K562 (cell line): ENCODE data around the gene GGPS1. TPM values are rescaled to one million over a fixed set of nuclear protein-coding genes. Genes with fewer than 3 reads are reported as not detected.

Experiments used
- ATAC-seq: fragments of 200-7000 bp; cut with Tn5 transposase; 3 replicates; pipeline ENCODE4 v1.9.1; 2020; ENCODE audit warnings: moderate library complexity
- BruUV-seq: library from RNA; stranded (reverse); fragments of 400-500 nt; replicated peaks from 2 replicates; lab custom pipeline; 2021; lab: Mats Ljungman, UMichigan
- CTCF ChIA-PET: fragments of 300-600 bp; formaldehyde crosslinking; extraction: SDS; loops from one replicate; lab custom pipeline; 2021; ENCODE audit warnings: low intra/inter-chr PET ratio; lab: Yijun Ruan, JAX
- POLR2A ChIA-PET: fragments of 300-600, 350-650 bp; sonication (Branson Sonifier 250); formaldehyde crosslinking; extraction: SDS; loops from one replicate; lab custom pipeline; 2021; ENCODE audit warnings: antibody characterized with exemption, inconsistent platforms; lab: Yijun Ruan, JAX
- DNase-seq, 4 experiments: peaks; one replicate each; pipeline versions ENCODE4 v3.0.0 to v3.0.0-alpha.2; 2011 to 2018; ENCODE audit warnings: low spot score in 3 of 4, mixed read lengths in 3 of 4; ENCODE audit errors: extremely low read depth in 1 of 4
- FAIRE-seq: peaks from 2 replicates; lab custom pipeline; 2011; peaks lifted over from hg19 to GRCh38; lab: Jason Lieb, UNC
- H2AFZ ChIP-seq: 2 replicates; pipeline ENCODE4 v1.6.0; 2011; ENCODE audit warnings: low read depth, low read length, control low read depth, inconsistent platforms
- H3K27ac ChIP-seq: fragments of 200-600 bp; 3 replicates; pipeline ENCODE4 v1.8.0; 2011; ENCODE audit warnings: low read depth, mild to moderate bottlenecking, control low read depth, inconsistent platforms, low read length, moderate library complexity, mixed read lengths; ENCODE audit errors: extremely low read depth
- H3K27me3 ChIP-seq, 2 experiments: fragments of 300-600 bp in 1 of 2; 2 replicates in 1 of 2; 3 replicates in 1 of 2; pipeline versions ENCODE4 v1.6.0 to v1.8.0; 2011; ENCODE audit warnings: inconsistent platforms in 2 of 2, low read length in 2 of 2, mild to moderate bottlenecking in 1 of 2, mixed read lengths in 1 of 2, moderate library complexity in 1 of 2; ENCODE audit not compliant: control insufficient read depth in 2 of 2, insufficient read depth in 2 of 2
- H3K36me3 ChIP-seq: fragments of 300-600 bp; 3 replicates; pipeline ENCODE4 v1.8.0; 2011; ENCODE audit warnings: mild to moderate bottlenecking, low read length, inconsistent platforms; ENCODE audit not compliant: control insufficient read depth, insufficient read depth
- H3K4me1 ChIP-seq, 2 experiments: fragments of 200-600 bp in 1 of 2; replicated peaks in 1 of 2; 2 replicates in 1 of 2; 3 replicates in 1 of 2; pipeline versions ENCODE4 v1.5.1 to v1.8.0; 2011; ENCODE audit warnings: inconsistent platforms in 2 of 2, low read length in 2 of 2, mild to moderate bottlenecking in 1 of 2, mixed read lengths in 1 of 2, moderate library complexity in 1 of 2; ENCODE audit not compliant: control insufficient read depth in 2 of 2, insufficient read depth in 2 of 2
- H3K4me2 ChIP-seq: 2 replicates; pipeline ENCODE4 v1.6.1; 2011; ENCODE audit warnings: low read length, control low read depth, inconsistent platforms, mixed read lengths; ENCODE audit not compliant: insufficient read depth
- H3K4me3 ChIP-seq: fragments of 200-600 bp; sonication (generic), shearing (Covaris generic); 2 replicates; pipeline ENCODE4 v1.5.1; 2016; ENCODE audit warnings: control low read depth, inconsistent platforms
- H3K79me2 ChIP-seq: fragments of 200-600 bp; 3 replicates; pipeline ENCODE4 v1.8.0; 2011; ENCODE audit warnings: low read length, inconsistent platforms; ENCODE audit not compliant: control insufficient read depth, insufficient read depth
- H3K9ac ChIP-seq, 2 experiments: 2 replicates each; pipeline versions ENCODE4 v1.6.0 to v1.6.1; 2011; ENCODE audit warnings: low read depth in 2 of 2, low read length in 2 of 2, control low read depth in 1 of 2, inconsistent platforms in 1 of 2, mild to moderate bottlenecking in 1 of 2, mixed read lengths in 1 of 2; ENCODE audit not compliant: insufficient read depth in 1 of 2
- H3K9me1 ChIP-seq: one replicate; pipeline ENCODE4 v1.6.0; 2011; ENCODE audit warnings: inconsistent platforms, mild to moderate bottlenecking, low read length, moderate library complexity; ENCODE audit not compliant: control insufficient read depth, insufficient read depth
- H3K9me3 ChIP-seq: replicated peaks from 2 replicates; pipeline ENCODE4 v1.5.1; 2011; ENCODE audit warnings: low read depth, low read length, inconsistent platforms; ENCODE audit not compliant: control insufficient read depth, insufficient read depth
- H4K20me1 ChIP-seq: replicated peaks from 2 replicates; pipeline ENCODE4 v1.6.1; 2011; ENCODE audit warnings: low read length, inconsistent platforms, mixed read lengths; ENCODE audit not compliant: control insufficient read depth, insufficient read depth
- EP300 ChIP-seq: IDR thresholded peaks from 2 replicates; pipeline ENCODE4 v1.6.1; 2012; ENCODE audit warnings: low read length, improper control_type of control experiment
- HNRNPK ChIP-seq: fragments of 200-400 bp; formaldehyde crosslinking; IDR thresholded peaks from one replicate; pipeline ENCODE4 v1.6.1; 2018; ENCODE audit warnings: mild to moderate bottlenecking, low read depth, low read length; ENCODE audit not compliant: poor library complexity, severe bottlenecking
- MGA ChIP-seq: fragments of 450-650 bp; IDR thresholded peaks from 2 replicates; pipeline ENCODE4 v1.6.1; 2016; ENCODE audit warnings: mild to moderate bottlenecking, moderate library complexity
- RBM14 ChIP-seq: fragments of 200-400 bp; formaldehyde crosslinking; IDR thresholded peaks from 2 replicates; pipeline ENCODE4 v1.6.1; 2018; ENCODE audit warnings: low read depth, mild to moderate bottlenecking, low read length, moderate library complexity, borderline replicate concordance; ENCODE audit not compliant: insufficient read depth
- ZNF175 ChIP-seq: fragments of 200-800 bp; sonication (Bioruptor generic); IDR thresholded peaks from 2 replicates; pipeline ENCODE4 v1.6.1; 2016; ENCODE audit warnings: low read depth, mild to moderate bottlenecking, missing genetic modification characterization, missing compliant biosample characterization
- ZNF23 ChIP-seq: fragments of 250-450 bp; sonication (Bioruptor Pico); IDR thresholded peaks from 2 replicates; pipeline ENCODE4 v1.4.0; 2020; ENCODE audit warnings: mild to moderate bottlenecking
- WGBS: fragments of 100-300 bp; shearing (Covaris generic); methylation state at CpG from one replicate; pipeline ENCODE4 v1.1.6; 2016; ENCODE audit warnings: low coverage, mixed read lengths; ENCODE audit not compliant: insufficient coverage; ENCODE audit errors: missing lambda C conversion rate; 5-methylcytosine and 5-hydroxymethylcytosine counted together
- in situ Hi-C: fragments of 300-500 bp; cut with MboI; formaldehyde crosslinking; loops from 4 replicates; pipeline ENCODE4 v1.15.0; 2018; ENCODE audit warnings: inconsistent platforms, mixed read lengths
- intact Hi-C: fragments of 100-400 bp; cut with micrococcal nuclease; formaldehyde crosslinking; loops from 2 replicates; pipeline ENCODE4 v1.14.2; 2022
- polyA plus RNA-seq, 8 experiments: library from polyadenylated mRNA; depleted of rRNA in 4 of 8; stranded (reverse) in 5 of 8; unstranded in 3 of 8; fragments of >200 nt; fragmentation: Nextera tagmentation in 2 of 8; fragmentation: Illumina TruSeq in 1 of 8; extraction: Ambion mirVana in 2 of 8; extraction: Trizol in 1 of 8; gene quantifications; 2 replicates each; pipeline versions ENCODE4 v1.2.1 to v1.2.3, GENCODE V29; 2011 to 2014; ENCODE audit warnings: inconsistent platforms in 1 of 8, missing spikeins in 1 of 8
- total RNA-seq, 7 experiments: library from RNA; depleted of rRNA in 6 of 7; stranded (reverse); fragments of >200 nt in 6 of 7; fragmentation: Illumina TruSeq in 2 of 7; extraction: Trizol in 2 of 7; gene quantifications; 2 replicates each; pipeline versions ENCODE4 v1.2.1 to v1.2.3, GENCODE V29; 2011 to 2021; ENCODE audit warnings: low replicate concordance in 1 of 7

The GGPS1 gene
- total and polyA plus RNA-seq, 9 of the 15 experiments (the other 6 are each of a cell fraction or from before 2014, with no cell fraction given) = 18.8 to 104 (median 56.3) TPM

GRCh38 chr1:235375919-235376605 is 47.7 kb downstream of the GGPS1 start:
- intact Hi-C loops (no loop called here), in situ Hi-C loops (no loop called here)
- H3K9me1 ChIP-seq = no peaks in the 10 kb centered on the region
- no peak for FAIRE-seq
- no peak overlapping the region for H3K4me2 ChIP-seq
- H3K4me3 ChIP-seq = no peak overlapping the region
- no peaks in the 10 kb centered on the region for H3K27me3 ChIP-seq
- ATAC-seq = peak; percentile 29
- no peak overlapping the region for H2AFZ ChIP-seq
- WGBS = 98% methylated on average over 6 of the region's 6 CpGs
- DNase-seq = no peak
- H3K9ac ChIP-seq = no peak overlapping the region
- ChIA-PET CTCF (no interaction called here), POLR2A (interaction anchor here (0.7 to 4.9 kb wide), 6 partner anchors 9 to 218 kb away, joined by 3 to 20 read pairs (median 4); partner anchors contain the start of gene TBCE)
- no peak overlapping the region for H3K27ac ChIP-seq
- no peaks in the 10 kb centered on the region for H3K9me3 ChIP-seq
- no peaks in the 10 kb centered on the region; a peak in 1 of 5 replicates for H3K4me1 ChIP-seq
- H4K20me1 ChIP-seq = 0 out of 2 replicates have a peak, but pooled peaks cover 4% of the 10 kb centered on the region
- H3K79me2 ChIP-seq = peaks cover 74% of the 10 kb centered on the region
- TSS peak; percentile 13 for BruUV-seq
- H3K36me3 ChIP-seq = peaks cover 68% of the 10 kb centered on the region
- TF ChIP-seq ZNF23 (CRISPR knock-in tag) (no peak), ZNF175 (CRISPR knock-in tag) (no peak), RBM14 (no peak), EP300 (no peak), HNRNPK (no peak), MGA (no peak)
